Measurements from ENCODE around the gene KCNK3.
A peak's percentile ranks its signal among the peaks of the same experiment; 100 is the strongest.

Gene KCNK3

DNA sequence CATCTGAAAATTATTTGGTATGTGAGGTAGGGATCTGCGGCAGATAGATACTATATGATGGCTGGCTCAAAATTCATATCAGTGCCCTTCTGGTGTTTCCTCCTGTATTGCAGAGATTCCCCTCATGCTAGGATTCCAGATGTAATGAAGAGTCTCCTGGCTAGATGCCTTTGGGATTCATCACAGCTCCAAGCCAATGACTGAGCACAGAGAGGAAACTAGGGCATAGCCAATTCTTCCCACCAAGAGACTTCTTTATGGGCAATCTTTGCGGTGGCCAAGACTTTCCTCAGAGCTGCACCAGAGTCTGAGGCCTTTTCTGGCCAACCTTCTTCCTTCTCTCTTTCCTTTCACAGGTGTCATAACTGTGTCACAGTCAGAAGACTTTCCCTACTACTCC is 25.9 kb upstream of the KCNK3 start:
- DNase-seq = no peak

DNA sequence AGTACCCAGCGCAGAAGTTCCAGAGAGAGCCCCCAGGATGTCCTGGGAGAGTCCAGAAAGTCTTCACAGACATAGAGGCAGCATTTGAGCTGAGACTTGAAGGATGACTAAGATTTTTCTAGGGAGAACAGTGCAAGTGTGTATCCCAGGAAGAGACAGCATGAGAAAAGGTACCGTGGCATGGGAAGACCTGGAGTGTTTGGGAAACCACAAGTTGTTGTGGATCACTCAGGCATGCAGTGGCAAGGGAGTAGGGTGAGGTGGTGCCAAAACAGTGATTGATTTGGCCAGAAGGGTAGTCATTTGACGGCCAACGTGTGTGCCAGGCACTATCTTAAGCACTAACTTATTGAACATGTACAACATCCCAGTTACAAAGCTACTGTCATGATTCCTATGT is 24.5 kb upstream of the KCNK3 start:
- DNase-seq = no peak

DNA sequence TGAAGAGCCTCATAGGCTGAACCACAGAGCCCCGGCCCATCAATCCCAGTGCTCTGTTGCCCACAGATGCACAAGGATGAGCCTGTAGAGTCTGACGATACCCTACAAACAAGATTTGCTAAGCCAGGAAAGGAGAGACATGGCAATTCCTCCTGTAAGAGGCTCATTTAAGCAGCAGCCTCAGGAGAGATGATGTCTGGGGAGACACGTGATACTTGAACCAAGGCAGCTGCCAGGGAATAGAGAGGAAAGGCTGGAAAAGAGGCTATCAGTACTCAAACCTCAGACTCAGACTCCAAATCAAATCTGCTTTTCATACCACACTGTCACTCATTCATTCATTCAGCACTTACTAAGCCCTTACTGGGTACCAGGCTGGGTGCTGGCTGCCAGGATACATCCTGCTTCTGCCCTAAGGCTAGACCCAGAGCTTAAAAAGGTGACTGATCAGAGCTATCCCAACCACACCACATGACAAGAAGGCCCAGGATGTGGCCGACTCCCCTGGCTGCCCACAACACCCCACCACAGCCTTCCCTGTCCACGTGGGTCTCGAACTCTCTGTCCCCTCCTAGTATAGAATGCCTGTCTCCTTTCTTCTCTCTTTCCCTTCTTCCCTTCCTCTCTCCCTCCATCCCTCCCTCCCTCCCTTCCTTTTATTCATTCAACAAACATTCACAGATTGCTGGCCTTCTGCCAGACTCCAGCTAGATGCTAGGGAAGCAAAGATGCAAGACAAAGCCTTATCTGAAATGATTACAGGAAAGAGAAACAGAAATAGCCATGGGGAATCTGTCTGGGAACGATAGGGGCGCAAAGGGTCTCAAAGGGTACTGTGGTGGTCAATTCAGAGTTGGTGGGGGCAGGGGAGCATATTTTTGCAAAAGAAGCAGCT is 23.4 kb upstream of the KCNK3 start:
- DNase-seq = no peak

DNA sequence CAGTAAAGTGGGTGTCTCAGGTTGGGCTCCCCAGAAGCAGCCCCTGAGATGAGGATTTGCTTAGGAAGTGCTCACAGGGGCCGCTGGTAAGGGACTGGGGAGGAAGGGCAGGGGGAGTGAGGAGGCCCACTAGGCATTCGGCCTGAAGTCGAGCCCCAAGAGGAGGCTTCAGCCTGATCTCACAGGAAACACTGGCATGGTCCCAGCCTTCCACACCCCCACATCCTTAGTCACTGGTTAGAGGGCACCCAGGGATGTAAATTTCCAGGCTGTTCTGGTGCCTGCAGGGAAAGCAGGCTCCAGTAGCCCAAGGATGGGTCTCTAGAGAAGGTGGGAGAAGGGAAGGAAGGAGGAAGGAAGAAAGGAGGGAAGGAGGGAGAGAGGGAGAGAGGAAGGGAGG is 22.4 kb upstream of the KCNK3 start:
- no peak for DNase-seq

DNA sequence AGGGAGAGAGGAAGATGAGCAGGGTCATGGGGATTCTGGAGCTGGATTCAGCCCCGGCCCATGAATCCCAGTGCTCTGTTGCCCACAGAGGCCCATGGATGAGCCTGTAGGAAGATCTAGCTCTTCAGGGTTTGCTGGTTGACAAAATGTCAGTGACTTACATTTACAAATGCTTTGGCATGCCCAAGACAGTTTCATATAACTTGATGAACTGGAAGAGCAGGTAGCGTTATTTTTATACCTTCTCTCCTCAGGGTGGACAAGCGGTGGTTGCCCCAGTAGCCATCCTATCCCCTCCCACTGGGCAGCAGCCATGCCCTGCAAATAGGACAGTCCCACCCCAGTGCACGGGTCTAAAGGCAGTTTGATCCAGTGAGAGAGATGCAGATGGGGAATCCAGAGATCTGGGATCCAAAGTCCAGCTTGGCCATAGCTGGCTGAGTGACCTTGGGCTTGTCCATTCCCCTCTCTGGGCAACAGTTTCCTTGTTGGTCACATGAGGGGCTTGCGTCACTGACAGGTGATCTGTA is 21.5 kb upstream of the KCNK3 start:
- DNase-seq = no peak

DNA sequence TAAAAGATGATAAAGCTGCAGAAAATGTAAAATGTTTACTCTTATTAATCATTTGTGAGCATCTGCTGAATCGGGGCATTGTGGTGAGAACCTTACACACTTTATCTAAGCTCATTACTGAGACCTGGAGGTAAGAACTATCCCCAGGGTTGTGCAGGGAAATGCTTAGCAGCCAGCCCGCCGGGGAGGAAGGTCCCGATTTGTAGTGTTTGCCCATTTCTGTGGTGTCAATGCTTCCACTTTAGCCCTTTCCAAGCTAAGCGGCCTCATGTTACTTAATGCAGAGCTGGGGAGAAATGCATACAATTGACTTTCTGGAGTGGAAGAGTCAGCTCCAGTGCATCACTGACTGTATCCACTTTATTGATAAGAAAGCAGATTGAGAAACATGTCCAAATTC is 20.8 kb upstream of the KCNK3 start:
- DNase-seq = no peak

DNA sequence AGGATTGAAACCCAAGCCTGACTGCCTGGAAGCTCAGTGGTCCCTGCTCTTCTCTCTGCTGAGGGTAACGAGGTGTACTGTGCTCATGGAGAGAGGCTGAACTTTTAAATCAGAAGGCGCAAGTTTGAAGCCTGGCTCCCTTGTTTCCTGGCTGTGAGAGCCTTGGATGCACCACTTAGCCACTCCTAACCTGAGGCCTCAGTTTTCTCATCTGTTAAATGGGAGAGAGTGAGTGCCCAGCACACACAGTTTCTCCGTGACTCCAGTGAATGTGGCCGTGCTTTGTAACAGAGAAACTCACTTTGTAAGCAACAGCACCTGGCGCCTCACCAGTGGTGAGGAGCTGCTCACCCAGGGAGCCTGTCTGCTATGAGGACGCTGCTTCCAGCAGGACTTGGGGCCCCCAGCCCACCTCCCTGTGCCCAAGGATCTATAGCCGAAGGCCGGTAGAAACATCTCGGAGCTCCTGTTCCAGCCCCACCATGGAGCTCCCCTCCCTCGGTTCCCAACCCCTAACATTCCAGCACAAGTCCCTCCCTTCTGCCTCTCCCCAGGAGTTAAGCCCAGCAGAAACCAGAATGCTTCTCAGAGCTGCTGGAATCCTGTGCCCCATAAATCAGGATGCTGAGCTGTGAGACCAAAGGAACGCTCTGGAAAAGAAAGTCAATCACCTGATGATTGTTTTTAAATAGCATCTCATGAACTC is 20.3 kb upstream of the KCNK3 start:
- no peak for DNase-seq

DNA sequence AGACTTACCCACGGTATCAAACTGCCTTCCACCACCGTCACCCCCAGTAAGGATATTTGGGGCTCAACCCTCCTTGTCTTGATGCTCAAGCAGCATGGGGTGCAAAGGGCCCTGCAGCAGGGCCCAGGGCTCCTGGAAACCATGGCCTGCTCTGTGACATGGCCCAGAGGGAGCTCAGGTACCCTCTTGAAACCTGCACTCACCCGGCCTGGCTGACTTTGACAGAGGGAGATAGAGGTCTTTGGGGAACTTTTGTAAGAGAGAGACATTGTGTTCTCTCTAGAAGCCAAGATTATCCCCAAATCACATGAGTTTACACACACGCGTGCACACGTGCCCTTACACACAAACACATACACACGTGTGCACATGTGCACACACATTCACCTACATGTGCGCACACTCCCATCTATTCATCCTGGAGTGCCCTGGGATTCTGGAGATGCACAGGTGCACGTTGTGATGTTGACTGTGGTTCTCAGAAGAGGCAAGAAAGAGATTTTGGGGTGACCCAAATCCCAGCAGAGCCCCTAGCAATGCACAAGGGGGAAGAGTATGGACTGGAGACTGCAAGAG is 19.6 kb upstream of the KCNK3 start:
- DNase-seq = no peak

DNA sequence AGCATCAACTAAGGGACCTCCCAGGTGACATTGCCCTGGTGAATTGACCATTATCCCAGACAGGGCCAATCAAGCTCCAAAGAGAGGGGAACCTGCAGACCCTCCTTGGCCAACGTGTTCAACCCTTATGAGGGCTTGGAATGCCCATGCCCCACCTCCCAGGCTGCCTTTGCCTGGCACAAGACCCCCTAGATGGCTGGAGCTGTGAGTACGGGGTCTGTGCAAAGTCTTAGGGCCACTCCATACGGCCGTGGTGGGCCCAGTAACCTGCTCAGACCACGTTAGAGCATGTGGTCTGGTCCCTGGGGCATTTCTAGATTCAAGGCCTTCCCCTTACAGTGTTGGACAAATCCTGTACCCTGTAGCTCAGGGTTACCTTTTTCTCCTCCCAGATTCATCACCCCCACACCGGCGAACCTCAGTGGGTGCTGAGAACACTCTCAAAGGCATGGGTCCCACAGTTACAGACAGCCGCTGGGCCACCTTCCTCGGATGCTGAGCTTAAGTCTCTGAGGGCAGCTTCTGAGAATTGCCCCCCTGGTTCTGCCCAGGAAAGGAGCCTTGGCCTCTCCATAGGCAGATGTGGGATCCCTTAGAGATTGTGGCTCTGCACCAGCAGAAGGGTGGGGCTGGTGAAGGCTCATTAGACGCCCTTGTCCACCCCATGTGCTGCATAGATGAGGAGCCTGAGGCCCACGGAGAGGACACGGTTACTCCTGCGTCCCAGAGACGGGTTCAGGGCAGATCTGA is 18.3 kb upstream of the KCNK3 start:
- no peak for DNase-seq

DNA sequence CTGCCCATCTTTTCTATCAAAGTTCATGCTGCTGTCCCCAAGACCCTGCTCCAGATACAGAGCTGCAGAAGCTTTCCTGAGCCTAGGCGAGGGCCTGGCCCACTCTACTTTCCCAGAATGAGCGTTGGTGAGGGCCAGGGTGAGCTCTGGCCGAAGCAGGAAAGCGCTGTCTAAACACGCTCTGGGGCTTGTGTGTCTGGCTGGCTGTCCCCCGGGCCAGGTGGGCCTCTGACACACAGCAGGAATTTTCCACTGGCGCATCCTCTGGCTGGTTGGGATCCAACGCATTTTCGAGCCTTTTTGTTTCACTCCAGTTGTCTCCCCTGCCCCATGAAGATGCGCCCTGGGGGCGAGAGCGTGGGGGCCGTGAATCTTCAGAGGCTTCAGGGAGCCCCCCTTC is 17.8 kb upstream of the KCNK3 start:
- DNase-seq = no peak

DNA sequence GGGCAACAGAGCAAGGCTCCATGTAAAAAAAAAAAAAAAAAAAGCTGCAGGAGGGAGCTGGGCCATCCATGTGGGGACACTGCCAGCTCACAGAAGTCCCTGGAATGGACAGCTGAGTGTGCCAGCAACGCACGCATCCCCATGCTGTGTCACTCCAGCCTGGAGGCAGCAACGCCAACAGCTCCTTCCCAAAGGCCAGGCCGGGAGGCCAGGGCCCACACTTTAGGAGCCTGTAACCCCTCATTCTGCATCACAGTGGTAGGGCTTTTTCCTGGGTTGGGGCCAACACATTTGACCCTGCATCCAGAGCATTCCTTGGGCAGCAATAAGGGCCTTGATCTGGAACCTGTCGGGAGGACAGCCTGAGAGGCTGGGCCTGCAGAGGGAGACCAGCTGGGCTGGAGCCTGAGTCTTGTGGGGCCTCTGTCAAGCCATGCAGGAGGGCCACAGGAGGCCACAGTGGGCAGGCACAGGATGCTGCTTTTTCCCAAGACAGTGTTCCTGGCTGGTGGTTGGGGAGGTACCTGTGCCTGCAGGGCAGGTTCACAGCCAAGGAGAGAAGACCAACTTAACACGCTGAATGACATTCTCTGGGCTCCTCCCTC is 16.8 kb upstream of the KCNK3 start:
- DNase-seq = no peak

DNA sequence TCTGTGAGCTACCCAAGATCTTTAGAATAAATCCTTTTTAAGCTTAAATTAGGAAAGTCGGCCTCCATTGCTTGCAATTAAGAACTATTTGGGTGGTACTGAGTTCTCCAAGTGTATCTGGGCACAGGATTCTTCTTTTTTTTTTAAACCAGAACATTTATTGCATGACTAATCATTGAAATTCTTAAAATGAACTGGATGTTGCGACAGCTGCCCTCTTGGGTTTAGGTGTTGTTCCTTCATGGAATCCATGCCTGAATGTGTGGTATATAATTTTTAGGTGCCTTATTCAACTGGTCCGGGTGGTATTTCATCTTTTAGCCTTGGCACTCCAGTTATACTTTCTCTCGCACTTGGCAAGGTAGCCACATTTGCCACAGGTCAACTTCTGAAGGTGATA is 14.5 kb upstream of the KCNK3 start:
- DNase-seq = no peak

DNA sequence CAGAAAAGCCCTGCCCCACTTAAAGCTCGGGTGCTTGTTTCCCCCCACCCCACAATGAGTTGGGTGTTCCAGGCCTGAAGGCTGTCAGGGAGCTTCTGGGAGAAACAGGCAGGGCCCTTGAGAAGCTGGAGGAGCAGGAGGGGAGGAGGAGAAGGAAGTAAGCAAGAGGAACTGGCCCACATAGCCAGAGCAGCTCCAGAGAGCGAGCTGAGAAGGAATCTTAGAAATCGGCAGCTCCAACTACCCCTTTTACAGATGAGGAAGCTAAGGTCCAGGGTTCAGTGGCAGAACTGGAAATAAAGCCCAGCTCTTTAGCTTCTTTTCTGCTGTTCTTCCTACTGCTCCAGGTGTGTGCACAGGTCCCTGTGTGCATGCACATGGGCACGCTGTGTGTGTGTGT is 12.7 kb upstream of the KCNK3 start:
- DNase-seq = no peak

DNA sequence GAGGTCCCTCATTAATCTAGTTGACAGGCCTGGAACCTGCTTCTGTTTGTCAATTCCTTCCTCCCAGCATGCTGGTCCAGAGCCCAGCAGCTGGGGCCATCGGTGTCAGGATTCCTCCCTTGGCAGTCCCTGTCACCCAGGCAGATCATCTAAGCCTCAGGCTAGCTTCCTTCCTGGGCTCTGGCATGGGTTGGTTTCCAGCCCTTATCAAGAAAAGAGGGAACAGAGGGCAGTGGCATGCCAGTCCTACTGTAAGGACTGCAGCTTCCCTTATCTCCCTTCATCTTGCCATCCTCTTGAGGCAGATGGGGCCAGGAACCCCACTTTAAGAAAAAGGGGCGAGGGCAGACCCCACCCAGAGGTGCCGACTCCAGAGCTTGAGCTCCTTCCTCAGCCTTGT is 10.9 kb upstream of the KCNK3 start:
- DNase-seq = no peak

DNA sequence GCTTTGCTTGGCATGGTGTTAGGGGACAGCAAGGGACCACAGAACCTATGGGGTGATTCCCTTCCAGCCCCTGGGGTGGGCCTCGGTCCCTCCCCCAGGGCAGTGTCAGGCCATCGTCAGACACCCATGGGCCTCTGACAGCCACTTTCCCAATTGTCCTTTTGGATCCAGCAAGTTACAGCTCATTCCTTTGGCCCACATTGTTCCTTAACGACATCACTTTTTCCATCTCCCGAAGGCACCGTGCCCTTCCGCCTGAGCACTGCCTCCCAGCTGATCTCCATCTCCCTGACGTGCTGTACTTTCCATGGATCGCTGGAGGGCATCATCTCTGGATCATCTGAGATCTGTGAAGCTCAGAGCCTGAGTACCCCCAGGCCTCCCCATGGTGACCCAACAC is 10.4 kb upstream of the KCNK3 start:
- DNase-seq = no peak

DNA sequence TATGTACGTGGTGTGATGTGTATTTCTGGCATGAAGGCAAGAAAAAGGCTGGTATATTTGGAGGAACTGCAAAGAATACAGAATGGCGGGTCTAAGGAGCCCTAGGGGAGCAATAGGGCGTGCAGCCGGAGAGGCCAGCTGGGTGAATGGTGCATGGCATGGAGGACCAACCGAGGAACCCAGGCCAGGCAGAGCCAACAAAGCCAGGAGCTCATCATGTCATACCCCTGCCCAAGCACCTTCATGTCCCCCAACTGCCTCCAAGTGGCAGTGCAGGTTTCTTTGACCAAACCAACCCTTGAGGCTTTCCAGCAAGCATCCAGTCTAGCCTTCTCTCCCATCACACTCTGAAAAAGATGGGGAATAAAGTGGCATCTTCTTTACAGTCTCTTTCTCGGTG is 8.9 kb upstream of the KCNK3 start:
- DNase-seq = no peak

DNA sequence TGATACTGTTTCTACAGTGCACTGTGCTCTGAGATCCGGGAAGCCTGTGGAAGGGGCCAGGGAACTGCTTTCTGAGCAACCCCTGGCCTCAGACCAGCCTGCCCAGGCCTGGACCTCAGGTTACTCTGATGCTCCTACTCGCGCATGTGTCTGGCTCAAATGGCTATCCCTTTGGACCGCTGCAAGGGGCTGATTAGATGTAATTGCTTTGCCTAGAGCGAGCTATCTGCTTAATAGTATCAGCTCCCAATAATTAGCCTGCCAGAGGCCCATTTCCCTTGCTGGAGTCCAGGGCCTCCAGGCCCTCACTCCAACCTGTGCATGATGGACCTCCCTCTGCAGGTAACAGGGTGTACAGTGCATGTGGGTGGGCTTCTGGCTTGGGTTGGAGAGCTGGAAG is 7.2 kb upstream of the KCNK3 start:
- no peak for DNase-seq

DNA sequence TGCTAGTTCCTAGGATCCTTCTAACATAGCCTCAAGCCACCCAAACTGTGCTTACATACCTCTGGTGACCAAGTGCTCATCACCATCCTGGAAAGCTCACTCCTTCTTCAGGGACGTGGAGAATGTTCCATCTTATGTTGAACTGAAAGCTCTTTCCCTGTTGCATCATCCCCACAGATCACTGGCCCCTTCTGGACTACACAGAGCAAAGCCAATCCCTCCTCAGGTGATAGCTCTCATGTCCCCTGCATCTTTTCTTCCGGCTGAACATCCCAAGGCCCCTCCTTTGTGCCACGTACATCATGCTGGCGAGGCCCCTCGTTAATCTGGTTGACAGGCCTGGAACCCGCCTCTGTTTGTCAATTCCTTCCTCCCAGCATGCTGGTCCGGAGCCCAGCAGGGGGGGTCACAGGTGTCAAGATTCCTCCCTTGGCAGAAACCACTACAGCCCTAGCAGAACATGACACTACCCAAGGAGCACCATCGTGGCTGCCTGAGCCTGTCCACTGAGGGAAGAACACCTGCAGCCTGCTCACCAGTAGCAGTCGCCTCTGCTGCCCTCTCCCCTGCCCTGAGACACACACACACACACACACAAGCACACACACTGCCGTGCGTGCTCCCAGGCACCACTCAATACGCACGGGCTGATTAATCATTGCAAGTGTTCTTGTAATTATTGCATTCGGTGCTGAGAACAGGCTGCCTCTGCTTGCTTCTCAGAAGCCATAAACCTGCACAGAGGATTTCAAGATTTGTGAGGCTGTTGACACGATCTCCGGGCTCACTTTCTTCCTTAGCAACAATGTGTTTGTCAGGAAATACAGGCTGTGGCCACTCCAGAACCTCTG is 6.3 kb upstream of the KCNK3 start:
- DNase-seq = peak; percentile 89

DNA sequence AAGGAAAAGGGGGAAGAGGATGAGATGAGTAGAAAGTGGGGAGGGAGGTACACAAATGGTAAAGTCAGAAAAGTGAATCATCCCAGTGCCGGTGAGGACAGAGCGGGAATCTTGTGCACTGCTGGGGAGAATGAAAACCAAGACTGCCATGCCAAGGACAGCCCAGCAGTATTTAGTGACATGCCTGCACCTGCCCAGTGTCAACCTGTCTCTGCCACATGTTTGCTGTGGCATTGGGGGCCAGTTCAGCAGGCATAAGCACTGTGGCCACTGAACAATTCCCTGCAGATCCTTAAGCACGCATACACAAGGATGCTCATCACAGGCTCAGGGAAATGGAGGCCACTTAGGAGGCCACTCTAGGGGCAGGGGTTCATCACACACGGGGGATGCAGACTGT is 5.2 kb upstream of the KCNK3 start:
- peak; percentile 90 for DNase-seq

DNA sequence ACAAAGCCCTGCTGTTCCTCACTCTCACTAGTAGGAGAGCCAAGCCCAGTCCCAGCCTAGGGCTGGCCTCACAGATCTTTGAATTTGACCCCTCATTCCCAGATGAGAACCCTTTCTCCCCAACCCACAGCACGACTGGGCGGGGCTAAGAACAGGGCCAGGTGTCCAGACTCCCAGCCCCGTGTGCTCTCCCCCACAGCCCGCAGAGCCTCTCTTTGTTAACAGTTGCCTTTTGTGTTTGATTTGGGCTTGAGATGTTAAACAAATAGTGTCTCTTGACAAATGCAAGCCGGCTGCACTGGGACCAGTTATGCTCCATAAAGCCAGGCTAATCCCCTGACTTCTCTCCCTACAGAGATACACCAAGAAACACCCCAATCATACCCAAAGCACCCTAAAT is 4.7 kb upstream of the KCNK3 start:
- DNase-seq = peak; percentile 86

DNA sequence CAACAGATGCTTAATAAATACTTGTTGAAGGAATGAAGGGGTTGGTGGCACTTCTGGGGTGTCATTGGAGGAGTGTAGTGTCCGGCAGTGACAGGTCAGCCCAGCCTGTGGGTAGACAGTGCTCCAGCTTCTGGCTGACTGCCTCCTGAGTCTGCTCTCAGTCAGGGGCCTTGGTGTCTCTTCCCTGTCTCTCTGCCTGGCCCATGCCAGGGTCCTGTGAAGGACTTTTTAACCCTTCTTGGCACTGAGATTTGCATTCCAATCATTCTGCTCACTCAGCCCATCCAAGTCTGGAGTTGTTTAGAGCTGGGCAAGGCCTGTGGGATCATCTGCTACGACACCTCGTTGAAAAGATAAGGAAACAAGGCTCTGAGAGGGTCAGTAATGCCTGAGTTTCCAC is 1.4 kb upstream of the KCNK3 start:
- no peak for DNase-seq

DNA sequence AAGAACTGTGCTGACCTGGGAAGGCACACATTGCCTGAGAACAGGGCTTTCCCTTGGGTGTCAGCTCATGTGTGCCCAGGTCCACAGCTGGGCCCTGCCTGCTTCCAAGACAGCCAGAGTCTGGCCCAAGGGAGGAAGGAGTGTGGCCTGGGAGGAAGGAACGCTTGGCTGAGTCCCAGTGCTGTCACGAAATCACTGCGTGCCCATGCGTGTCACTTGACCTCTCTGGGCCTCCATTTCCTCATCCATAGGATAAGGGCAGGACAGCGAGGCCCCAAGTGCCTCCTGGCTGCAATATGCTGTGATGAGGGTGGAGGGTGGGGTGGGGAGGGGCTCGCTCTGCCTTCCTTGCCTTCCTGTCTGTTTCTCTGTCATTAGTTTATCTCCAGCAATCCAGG is 642 bp upstream of the KCNK3 start:
- no peak for DNase-seq

All from DMS79 (cell line).